ENCODE data around the gene SIK3.

GRCh38 chr11:116935514-116935913 is 162.7 kb downstream of the SIK3 start:
- TF ChIP-seq, protein P1, sequence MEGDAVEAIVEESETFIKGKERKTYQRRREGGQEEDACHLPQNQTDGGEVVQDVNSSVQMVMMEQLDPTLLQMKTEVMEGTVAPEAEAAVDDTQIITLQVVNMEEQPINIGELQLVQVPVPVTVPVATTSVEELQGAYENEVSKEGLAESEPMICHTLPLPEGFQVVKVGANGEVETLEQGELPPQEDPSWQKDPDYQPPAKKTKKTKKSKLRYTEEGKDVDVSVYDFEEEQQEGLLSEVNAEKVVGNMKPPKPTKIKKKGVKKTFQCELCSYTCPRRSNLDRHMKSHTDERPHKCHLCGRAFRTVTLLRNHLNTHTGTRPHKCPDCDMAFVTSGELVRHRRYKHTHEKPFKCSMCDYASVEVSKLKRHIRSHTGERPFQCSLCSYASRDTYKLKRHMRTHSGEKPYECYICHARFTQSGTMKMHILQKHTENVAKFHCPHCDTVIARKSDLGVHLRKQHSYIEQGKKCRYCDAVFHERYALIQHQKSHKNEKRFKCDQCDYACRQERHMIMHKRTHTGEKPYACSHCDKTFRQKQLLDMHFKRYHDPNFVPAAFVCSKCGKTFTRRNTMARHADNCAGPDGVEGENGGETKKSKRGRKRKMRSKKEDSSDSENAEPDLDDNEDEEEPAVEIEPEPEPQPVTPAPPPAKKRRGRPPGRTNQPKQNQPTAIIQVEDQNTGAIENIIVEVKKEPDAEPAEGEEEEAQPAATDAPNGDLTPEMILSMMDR (IDR thresholded peaks at IDR 0.05) = no peak
- TF ChIP-seq TEAD4 (IDR thresholded peaks at IDR 0.05; ENCODE audit: borderline replicate concordance, insufficient read depth) (no peak), POLR2AphosphoS5 (IDR thresholded peaks at IDR 0.05; ENCODE audit: low read depth, low read length) (no peak), YY1 (IDR thresholded peaks at IDR 0.05; ENCODE audit: low read depth) (no peak), NFIC (IDR thresholded peaks at IDR 0.05; ENCODE audit: borderline replicate concordance) (no peak)
- TF ChIP-seq, protein P2, sequence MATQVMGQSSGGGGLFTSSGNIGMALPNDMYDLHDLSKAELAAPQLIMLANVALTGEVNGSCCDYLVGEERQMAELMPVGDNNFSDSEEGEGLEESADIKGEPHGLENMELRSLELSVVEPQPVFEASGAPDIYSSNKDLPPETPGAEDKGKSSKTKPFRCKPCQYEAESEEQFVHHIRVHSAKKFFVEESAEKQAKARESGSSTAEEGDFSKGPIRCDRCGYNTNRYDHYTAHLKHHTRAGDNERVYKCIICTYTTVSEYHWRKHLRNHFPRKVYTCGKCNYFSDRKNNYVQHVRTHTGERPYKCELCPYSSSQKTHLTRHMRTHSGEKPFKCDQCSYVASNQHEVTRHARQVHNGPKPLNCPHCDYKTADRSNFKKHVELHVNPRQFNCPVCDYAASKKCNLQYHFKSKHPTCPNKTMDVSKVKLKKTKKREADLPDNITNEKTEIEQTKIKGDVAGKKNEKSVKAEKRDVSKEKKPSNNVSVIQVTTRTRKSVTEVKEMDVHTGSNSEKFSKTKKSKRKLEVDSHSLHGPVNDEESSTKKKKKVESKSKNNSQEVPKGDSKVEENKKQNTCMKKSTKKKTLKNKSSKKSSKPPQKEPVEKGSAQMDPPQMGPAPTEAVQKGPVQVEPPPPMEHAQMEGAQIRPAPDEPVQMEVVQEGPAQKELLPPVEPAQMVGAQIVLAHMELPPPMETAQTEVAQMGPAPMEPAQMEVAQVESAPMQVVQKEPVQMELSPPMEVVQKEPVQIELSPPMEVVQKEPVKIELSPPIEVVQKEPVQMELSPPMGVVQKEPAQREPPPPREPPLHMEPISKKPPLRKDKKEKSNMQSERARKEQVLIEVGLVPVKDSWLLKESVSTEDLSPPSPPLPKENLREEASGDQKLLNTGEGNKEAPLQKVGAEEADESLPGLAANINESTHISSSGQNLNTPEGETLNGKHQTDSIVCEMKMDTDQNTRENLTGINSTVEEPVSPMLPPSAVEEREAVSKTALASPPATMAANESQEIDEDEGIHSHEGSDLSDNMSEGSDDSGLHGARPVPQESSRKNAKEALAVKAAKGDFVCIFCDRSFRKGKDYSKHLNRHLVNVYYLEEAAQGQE (IDR thresholded peaks at IDR 0.05; ENCODE audit: low read depth, low read length) = no peak
